ENCODE measurements around the gene ERG28. TPM values are rescaled to one million over a fixed set of nuclear protein-coding genes. Genes with fewer than 3 reads are reported as not detected.
"Not testable (repeated sequence)": the region's sequence is repeated elsewhere in the genome, so short reads cannot be mapped to it uniquely, and the experiment has no call there.

The ERG28 gene
- total RNA-seq, 1 experiment from 2014 or later, result 29.1 TPM

- H3K56ac ChIP-seq (ENCODE audit: insufficient read length, low read depth, low read length); H3K79me1 ChIP-seq (ENCODE audit: insufficient read depth, low read depth, low read length, poor library complexity, severe bottlenecking); H4K91ac ChIP-seq (ENCODE audit: insufficient read length, low read depth, low read length); H3K4me2 ChIP-seq (ENCODE audit: insufficient read depth, insufficient read length, low read length); H3K27ac Mint-ChIP-seq; H2BK20ac ChIP-seq (ENCODE audit: low read depth, low read length, poor library complexity, severe bottlenecking); H3K4ac ChIP-seq (ENCODE audit: low read depth, low read length); H3K9ac ChIP-seq (ENCODE audit: extremely low read depth, insufficient read length, low read length); H3K23ac ChIP-seq (ENCODE audit: insufficient read length, low read depth, low read length); H2BK12ac ChIP-seq (ENCODE audit: insufficient read length, low read depth, low read length); H2BK5ac ChIP-seq (ENCODE audit: insufficient read length, low read length); H3K27me3 Mint-ChIP-seq (ENCODE audit: low read depth); H3K9me3 Mint-ChIP-seq; H3K27me3 ChIP-seq (ENCODE audit: insufficient read depth, low read length); H3K4me1 ChIP-seq (ENCODE audit: insufficient read depth, low read length); H4K5ac ChIP-seq (ENCODE audit: insufficient read length, low read depth, low read length); H3K79me2 ChIP-seq (ENCODE audit: insufficient read depth, low read length); H2BK120ac ChIP-seq (ENCODE audit: low read depth, low read length, poor library complexity, severe bottlenecking); H2AK5ac ChIP-seq (ENCODE audit: insufficient read length, low read length); H3K23me2 ChIP-seq (ENCODE audit: insufficient read length, low read depth, low read length, poor library complexity, severe bottlenecking); H3K36me3 Mint-ChIP-seq (ENCODE audit: insufficient read depth in 1 of 3, low read depth in 3 of 3); H3K14ac ChIP-seq (ENCODE audit: insufficient read depth, low read length); DNase-seq; H3K9me3 ChIP-seq (ENCODE audit: control insufficient read depth, low read depth, low read length); H3T11ph ChIP-seq (ENCODE audit: low read length); H4K8ac ChIP-seq (replicated peaks; ENCODE audit: insufficient read length, low read depth, low read length); H4K20me1 ChIP-seq (ENCODE audit: control insufficient read depth, insufficient read depth, insufficient read length); H3K27ac ChIP-seq (ENCODE audit: insufficient read length, low read depth, low read length); H3K18ac ChIP-seq (ENCODE audit: insufficient read length, low read depth, low read length); H3K4me3 Mint-ChIP-seq; H2AFZ ChIP-seq (ENCODE audit: low read length); H2BK15ac ChIP-seq (ENCODE audit: low read depth, low read length): not testable (repeated sequence)
- WGBS (ENCODE audit: extremely low coverage, insufficient read length, low lambda C conversion rate), result no CpG with 5 or more reads among the region's 1 CpG
- peaks cover 17 to 27% of the 10 kb centered on the region in 2 experiments for H3K4me1 Mint-ChIP-seq
Measured at GRCh38 chr14:75600100-75600499, 60.6 kb downstream of the ERG28 start.

Other genes with a start within 250 kb of the ERG28 start
- gene JDP2, start 232.9 kb downstream of the ERG28 start, total RNA-seq (2021), result 22.8 and 24.7 TPM in 2 replicates
- gene BATF, start 138.4 kb downstream of the ERG28 start, total RNA-seq (2021), result not detected in 2 replicates
- 6.1 and 7.1 TPM in 2 replicates for gene FLVCR2, start 82.3 kb downstream of the ERG28 start, total RNA-seq (2021)
- gene TTLL5, start 370 bp upstream of the ERG28 start, total RNA-seq (2021), result 35.7 and 40.1 TPM in 2 replicates